Ramos (cell line): Measurements from ENCODE around the gene ACER3.
"Not testable (repeated sequence)": the region's sequence is repeated elsewhere in the genome, so short reads cannot be mapped to it uniquely, and the experiment has no call there.

ENCODE experiments used
- in situ Hi-C: fragments of 300-500 bp; cut with MboI; formaldehyde crosslinking; loops from one replicate; pipeline ENCODE4 v1.14.3; 2022; ENCODE audit warnings: low sequenced_read_pairs; ENCODE audit not compliant: unreplicated experiment

ACER3 gene

DNA sequence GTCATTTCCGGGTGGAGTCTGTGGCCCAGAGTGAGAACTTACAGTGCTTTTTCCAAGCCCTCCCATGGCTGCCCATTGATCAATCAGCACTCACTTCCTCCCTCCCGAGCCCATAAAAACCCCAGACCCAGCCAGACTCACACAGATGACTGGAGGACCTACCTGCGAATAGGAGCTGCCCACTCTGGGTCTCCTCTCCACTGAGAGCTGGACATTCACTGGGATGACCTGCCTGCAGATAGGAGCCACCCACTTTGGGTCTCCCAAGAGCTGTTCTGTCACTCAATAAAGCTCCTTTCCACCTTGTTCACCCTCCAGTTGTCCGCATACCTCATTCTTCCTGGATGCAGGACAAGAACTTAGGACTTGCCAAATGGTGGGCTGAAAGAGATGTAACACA, 117.5 kb downstream of the ACER3 start:
- in situ Hi-C loops: no loop called here

GRCh38 chr11:76978818-76979217, 118.1 kb downstream of the ACER3 start:
- in situ Hi-C loops: no loop called here

DNA sequence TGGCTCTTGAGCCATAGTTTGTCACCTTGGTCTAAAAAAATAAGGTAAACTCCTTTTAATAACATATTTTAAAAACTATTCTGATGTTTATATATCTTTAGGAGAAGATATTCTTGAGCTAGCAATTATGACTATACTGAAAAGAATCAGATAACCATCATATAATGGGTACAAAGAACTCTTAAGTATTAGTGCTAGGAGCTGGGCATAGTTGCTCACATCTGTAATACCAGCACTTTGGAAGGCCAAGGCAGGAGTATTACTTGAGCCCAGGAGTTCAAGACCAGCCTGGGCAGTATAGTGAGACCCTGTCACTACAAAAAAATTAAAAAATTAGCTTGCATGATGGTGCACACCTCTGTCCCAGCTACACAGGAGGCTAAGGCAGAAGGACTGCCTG, 119.5 kb downstream of the ACER3 start:
- in situ Hi-C loops: no loop called here

DNA sequence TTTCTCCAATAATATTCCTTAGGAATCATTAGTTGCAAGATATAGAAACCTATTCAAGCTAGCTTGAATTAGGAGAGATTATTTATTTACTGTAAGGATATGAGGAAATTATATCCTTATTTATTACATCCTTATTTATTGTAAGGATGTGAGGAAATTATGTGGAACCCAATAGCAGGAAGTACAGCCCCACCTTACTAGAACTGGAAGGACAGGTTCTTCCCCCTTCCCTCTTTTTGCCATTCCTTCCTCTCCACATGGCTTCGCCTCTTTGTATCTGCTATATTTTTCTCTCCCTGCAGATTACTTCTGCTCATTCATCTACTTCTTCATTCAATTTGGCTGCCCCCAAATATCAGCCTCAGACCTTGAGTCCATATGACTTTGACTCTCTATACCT, 124.0 kb downstream of the ACER3 start:
- in situ Hi-C loops: no loop called here

GRCh38 chr11:76987203-76987602, 126.5 kb downstream of the ACER3 start:
- in situ Hi-C loops: no loop called here

DNA sequence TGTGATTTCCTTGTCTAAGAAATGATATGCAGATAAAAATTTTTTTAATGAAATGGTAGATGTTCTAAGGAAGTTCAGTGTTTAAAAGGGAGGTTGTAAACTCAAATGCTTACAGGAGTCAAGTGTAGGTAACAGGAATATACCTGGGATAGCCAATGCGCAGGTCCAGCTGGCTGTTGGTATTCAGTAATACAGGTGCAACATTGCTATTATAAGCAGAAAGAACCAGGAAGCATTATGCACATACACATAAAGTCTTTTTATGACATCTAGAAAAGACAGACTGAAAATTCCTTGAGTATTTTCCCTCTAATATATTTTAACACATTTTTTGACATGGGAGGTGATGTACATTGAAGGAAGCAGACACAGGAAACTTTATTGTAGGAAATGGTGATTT, 129.9 kb downstream of the ACER3 start:
- in situ Hi-C loops: no loop called here

GRCh38 chr11:76995081-76995576, 134.4 kb downstream of the ACER3 start:
- in situ Hi-C loops: no loop called here

DNA sequence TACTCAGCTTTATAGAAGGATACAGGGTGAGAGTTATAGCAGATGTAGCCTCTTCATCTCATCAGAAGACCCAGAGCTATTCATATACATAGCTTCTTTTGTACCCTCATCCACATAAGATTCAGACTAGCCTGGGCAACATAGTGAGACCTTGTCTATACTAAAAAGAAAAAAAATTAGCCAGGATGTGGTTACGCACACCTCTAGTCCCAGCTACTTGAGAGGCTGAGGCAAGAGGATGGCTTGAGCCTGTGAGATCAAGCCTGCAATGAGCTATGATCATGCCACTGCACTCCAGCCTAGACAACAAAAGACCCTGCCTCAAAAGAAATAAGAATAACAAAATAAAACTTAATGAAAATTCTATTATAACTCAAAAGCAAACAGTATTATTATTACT, 136.8 kb downstream of the ACER3 start:
- in situ Hi-C loops: no loop called here

GRCh38 chr11:76999597-76999996, 138.9 kb downstream of the ACER3 start:
- in situ Hi-C loops: no loop called here

GRCh38 chr11:77001613-77002012, 140.9 kb downstream of the ACER3 start:
- in situ Hi-C loops: no loop called here

- in situ Hi-C loops: no loop called here
Observed at GRCh38 chr11:77002776-77003175, 142.1 kb downstream of the ACER3 start.

DNA sequence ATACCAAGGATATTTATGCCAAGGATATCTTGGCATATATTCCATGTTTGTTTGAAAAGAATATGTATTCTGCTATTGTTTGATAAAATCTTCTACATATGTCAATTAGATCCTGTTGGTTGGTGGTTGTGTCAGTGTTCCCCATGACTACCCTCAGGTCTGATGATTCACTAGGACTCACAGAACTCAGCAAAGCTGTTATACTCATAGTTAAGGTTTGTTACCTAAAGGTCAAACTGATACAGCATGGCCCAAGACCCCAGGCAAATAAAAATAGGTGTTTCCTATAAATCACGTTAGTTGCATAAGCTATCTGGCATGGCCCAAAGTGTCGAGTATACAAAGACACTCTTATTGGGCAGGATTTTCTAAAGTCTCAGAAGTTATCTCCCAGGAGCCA, 143.2 kb downstream of the ACER3 start:
- in situ Hi-C loops: no loop called here

GRCh38 chr11:77009533-77010160, 148.9 kb downstream of the ACER3 start:
- in situ Hi-C loops: no loop called here

DNA sequence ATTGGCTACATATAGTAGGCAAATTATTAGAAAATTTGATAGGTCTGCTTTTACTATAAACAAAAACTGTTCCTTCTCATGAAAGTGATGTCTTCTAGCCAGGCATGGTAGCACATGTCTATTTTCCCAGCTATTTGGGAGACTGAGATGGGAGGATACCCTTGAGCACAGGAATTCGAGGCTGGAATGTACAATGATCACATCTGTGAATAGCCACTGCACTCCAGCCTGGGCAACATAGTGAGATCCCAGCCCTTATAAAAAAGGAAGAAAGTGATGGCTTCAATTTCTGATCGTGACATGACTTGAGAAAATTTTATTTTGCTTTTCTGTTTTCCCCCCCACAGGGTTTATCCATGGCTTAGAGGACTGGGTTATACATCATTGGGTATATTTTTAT, 154.0 kb downstream of the ACER3 start:
- in situ Hi-C loops: no loop called here

- in situ Hi-C loops: not testable (repeated sequence)
Observed at GRCh38 chr11:77018396-77018924, 157.7 kb downstream of the ACER3 start.

- in situ Hi-C loops: no loop called here
Observed at GRCh38 chr11:77019976-77020595, 159.4 kb downstream of the ACER3 start.

DNA sequence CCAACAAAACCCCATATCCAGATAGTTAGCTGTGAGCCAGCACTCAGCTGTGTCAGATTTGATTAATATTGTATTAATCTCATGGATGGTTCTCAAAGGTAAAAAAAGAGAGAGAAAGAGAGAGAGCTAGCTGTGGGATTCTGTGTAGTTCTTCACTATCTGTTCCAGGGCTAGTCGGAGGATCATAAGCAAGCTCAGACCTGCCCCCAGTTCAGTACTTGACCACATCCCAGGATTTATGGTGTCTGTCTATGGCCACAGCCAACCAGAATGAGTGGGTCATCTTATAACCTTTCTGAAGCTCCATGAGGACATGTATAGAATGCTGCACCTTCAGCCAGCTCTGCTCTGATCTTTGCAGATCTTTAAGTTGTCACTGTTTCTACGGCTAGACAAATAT, 160.0 kb downstream of the ACER3 start:
- in situ Hi-C loops: no loop called here

DNA sequence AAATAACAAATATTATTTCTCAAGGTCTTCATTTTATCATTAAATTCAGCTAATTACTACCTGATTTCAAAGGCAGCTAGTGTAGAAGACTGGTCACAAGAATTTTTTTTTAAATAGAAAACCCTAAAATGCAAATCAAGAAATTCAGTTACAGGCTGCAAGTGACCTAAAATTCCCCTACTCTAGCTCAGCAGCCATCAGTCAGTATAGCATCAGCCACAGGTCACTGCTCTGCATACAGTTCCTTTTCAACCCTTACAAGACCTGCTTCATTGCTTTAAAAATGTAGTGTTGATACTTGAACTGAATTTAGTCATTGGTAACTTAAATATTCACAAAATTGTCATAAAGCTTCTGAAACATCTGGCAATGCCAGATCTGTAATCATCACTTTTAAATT, 164.0 kb downstream of the ACER3 start:
- in situ Hi-C loops: no loop called here

- in situ Hi-C loops: no loop called here
Observed at GRCh38 chr11:77026221-77026620, 165.5 kb downstream of the ACER3 start.

DNA sequence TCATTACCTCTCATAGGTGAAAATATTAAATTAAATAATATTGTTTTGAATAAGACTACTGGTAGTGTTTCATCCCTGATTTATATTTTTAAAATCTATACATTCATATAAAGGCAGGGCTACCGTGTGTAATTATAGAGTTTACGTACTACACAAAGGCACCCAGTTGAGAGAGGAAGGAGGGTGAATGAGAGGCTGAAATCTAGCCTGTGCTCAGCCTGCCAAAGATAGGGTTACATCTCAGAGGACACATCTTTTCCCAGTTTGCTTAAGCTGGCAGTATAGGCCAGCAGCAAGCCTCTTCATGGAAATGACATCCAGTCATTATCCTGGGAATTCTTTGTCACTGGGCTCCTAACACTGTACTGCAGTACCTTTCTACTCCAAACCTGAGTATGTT, 166.0 kb downstream of the ACER3 start:
- in situ Hi-C loops: no loop called here

DNA sequence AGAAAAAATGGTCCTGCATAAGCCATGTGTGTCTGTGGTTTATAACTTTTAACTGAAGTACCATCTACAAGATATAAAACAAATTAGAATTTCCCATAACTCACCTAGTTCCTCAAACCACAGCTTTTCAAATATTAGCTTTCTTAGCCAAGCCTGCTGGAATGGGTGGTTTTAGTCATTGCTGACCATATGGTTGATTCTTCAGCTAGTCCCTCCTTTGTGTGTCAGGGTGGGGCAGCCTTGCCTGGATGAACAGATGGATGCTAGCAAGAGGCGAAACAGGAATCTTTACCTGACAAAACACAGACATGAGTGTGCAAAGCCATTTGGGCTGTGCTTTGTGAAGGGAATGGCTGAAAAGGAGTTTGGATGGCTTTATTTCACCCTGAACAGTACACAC, 166.6 kb downstream of the ACER3 start:
- in situ Hi-C loops: no loop called here

DNA sequence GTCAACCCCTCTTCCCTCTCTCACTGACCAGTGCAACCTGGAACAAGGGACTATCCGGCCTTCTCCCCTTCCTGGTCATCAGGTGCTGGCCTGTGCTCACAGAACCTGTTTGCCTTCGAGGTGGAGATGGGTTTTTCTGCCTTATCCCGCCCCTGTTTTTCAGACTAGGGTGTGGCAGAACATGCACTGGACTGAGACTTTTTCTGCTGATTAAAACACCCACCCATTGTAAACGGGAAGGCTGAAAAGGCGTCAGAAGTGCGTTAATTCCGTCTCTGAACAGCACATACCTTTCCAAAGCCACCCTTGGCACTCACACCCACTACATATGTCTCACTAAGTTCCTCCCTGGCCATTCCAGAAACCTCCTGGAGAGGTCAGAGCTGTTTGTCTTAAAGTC, 169.1 kb downstream of the ACER3 start:
- in situ Hi-C loops: no loop called here
